HCEC 1CT (cell line): ENCODE results near the gene TAF1D.

Experiments
- DNase-seq: peaks from one replicate; pipeline ENCODE4 v3.0.0-alpha.2; 2017

The TAF1D gene

GRCh38 chr11:93718057-93718563 is 23.2 kb downstream of the TAF1D start:
- no peak for DNase-seq

GRCh38 chr11:93717501-93717900 is 23.8 kb downstream of the TAF1D start:
- no peak for DNase-seq

- DNase-seq = no peak
Observed at GRCh38 chr11:93715797-93716396, 25.4 kb downstream of the TAF1D start.

GRCh38 chr11:93712678-93713077 is 28.6 kb downstream of the TAF1D start:
- no peak for DNase-seq

- no peak for DNase-seq
Observed at GRCh38 chr11:93710239-93710638, 31.1 kb downstream of the TAF1D start.

- DNase-seq = no peak
Observed at GRCh38 chr11:93704237-93704636, 37.1 kb downstream of the TAF1D start.

GRCh38 chr11:93700830-93701229 is 40.5 kb downstream of the TAF1D start:
- peak; percentile 27 for DNase-seq

- DNase-seq = no peak
Observed at GRCh38 chr11:93697611-93698010, 43.7 kb downstream of the TAF1D start.

- no peak for DNase-seq
Observed at GRCh38 chr11:93694557-93694956, 46.7 kb downstream of the TAF1D start.

GRCh38 chr11:93694109-93694508 is 47.2 kb downstream of the TAF1D start:
- no peak for DNase-seq

GRCh38 chr11:93689240-93689639 is 52.1 kb downstream of the TAF1D start:
- DNase-seq = no peak

GRCh38 chr11:93686812-93687211 is 54.5 kb downstream of the TAF1D start:
- peak; percentile 76 for DNase-seq

GRCh38 chr11:93686226-93686625 is 55.1 kb downstream of the TAF1D start:
- no peak for DNase-seq
